B cell (primary cell): ENCODE measurements around the gene SENP2.
"Not testable (repeated sequence)": the region's sequence is repeated elsewhere in the genome, so short reads cannot be mapped to it uniquely, and the experiment has no call there.

Source experiments
- EZH2 ChIP-seq: IDR thresholded peaks from 2 replicates; pipeline ENCODE4 v1.6.1; 2012; ENCODE audit warnings: borderline replicate concordance, low read depth, mild to moderate bottlenecking, moderate library complexity, low read length; ENCODE audit not compliant: insufficient read depth, poor library complexity, severe bottlenecking
- TF ChIP-seq, protein P1 (sequence below): fragments of 200-600 bp; IDR thresholded peaks from one replicate; pipeline ENCODE4 v1.8.0; 2022; ENCODE audit warnings: antibody characterized with exemption, mild to moderate bottlenecking

DNA sequence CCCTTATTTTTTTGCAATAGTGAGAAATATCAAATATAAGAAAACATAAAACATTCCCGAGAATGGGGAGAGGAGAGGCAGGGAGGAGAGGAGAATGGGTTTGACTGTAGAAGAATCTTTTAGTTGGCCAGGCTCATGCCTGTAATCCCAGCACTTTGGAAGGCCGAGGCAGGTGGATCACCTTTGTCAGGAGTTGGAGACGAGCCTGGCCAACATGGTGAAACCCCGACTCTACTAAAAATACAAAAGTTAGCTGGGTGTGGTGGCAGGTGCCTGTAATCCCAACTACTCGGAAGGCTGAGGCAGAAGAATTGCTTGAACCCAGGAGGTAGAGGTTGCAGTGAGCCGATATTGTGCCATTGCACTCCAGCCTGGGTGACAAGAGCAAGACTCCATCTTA, 29.5 kb upstream of the SENP2 start:
- TF ChIP-seq, protein P1, sequence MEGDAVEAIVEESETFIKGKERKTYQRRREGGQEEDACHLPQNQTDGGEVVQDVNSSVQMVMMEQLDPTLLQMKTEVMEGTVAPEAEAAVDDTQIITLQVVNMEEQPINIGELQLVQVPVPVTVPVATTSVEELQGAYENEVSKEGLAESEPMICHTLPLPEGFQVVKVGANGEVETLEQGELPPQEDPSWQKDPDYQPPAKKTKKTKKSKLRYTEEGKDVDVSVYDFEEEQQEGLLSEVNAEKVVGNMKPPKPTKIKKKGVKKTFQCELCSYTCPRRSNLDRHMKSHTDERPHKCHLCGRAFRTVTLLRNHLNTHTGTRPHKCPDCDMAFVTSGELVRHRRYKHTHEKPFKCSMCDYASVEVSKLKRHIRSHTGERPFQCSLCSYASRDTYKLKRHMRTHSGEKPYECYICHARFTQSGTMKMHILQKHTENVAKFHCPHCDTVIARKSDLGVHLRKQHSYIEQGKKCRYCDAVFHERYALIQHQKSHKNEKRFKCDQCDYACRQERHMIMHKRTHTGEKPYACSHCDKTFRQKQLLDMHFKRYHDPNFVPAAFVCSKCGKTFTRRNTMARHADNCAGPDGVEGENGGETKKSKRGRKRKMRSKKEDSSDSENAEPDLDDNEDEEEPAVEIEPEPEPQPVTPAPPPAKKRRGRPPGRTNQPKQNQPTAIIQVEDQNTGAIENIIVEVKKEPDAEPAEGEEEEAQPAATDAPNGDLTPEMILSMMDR = not testable (repeated sequence)
- not testable (repeated sequence) for TF ChIP-seq EZH2
